ENCODE measurements around the gene LUM.

The LUM gene

DNA sequence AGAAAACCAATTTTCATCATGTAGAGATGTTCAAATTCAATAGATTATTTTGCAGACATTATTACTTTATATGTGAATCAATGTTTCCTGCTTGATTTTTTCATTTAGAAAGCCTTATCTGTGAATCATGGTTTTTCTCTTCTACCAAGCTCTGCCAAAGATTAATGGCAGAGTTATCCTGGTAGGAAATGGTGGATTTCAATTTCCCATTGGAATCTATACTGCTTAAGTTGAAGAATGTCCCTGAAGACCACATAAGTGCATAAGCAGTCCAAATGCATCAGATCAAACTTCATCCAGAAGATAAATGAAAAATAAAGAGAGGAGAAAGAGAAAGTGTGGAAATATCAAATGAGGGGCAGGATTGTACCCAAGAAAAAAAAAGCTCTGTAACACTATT lies 5.0 kb downstream of the LUM start:
- DNase-seq (ENCODE audit: low read depth in 1 of 2, low spot score in 1 of 2): no peak
- in situ Hi-C loops (cut with HindIII; ENCODE audit: low pct_unique_long_range_greater_than_20kb, low sequenced_read_pairs): no loop called here
- no peak for TF ChIP-seq JUND (IDR thresholded peaks at IDR 0.05; ENCODE audit: low read depth)

DNA sequence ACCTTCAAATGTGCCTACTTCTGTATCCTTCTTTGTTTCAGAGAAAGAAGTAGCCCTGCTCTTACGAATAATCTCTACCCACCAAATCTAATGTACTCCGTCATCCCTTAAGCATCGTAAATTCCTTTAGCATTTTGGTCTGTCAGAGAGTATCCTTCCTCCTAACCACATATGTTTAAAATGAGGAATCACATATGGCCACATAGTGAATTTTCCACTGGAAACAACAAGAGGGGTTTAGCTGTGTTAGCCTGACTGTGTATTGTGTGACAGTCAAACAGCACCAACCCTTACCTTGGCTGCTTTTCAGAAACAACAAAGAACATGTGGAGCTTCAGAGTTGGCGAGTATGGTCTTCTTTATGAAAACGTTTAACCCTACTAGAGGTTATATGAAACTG lies 5.5 kb downstream of the LUM start:
- no peak for DNase-seq (ENCODE audit: low read depth in 1 of 2, low spot score in 1 of 2)
- no peak for TF ChIP-seq JUND (IDR thresholded peaks at IDR 0.05; ENCODE audit: low read depth)
- in situ Hi-C loops (cut with HindIII; ENCODE audit: low pct_unique_long_range_greater_than_20kb, low sequenced_read_pairs): no loop called here

DNA sequence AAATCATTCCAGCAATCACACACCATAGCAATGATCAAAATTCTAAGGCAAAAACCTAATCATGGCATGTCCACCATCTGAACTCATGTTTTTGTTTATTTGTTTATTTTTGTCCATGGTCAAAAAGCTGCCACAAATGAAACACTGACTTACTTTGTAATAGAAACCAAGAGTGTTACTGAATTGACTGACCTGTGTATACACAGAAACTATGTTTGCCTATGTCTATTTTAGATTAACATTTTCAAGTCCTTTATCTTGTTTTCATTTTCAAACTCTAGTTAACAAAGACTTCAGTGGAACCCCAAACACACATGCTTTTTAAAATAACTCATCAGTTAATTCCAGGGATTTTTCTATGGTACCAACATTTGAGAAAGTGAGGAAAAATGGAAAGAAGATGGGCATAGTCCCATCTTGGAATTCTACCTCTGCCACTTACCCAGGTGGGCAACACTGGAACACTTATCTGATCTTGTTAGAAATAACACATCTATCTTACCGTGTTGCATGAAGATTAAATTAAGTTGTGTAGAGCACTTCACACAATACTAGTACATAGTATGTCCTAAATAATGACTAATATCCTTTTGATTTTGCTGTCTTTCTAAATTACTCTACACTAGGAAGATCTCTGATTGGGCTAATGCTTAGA lies 6.4 kb downstream of the LUM start:
- no peak for DNase-seq (ENCODE audit: low read depth in 1 of 2, low spot score in 1 of 2)
- in situ Hi-C loops (cut with HindIII; ENCODE audit: low pct_unique_long_range_greater_than_20kb, low sequenced_read_pairs): no loop called here
- no peak for TF ChIP-seq JUND (IDR thresholded peaks at IDR 0.05; ENCODE audit: low read depth)

DNA sequence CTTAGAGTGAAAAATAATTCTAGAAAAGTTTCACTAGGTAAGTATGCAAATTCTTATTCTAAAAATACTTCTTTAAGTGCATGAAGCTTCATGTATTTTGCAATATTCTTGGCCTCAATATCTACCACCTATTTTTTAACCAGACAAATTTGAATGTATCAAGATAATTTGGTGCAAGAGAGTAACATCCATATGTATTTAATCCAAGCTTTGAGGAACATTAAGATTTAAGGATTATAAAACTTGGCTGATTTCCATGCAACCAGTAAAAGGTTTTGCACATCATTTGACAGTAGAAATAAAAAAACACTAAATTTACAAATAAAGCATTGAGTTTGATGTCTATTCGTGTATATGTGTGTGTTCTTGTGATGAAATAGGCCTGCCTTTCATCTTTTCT lies 7.7 kb downstream of the LUM start:
- in situ Hi-C loops (cut with HindIII; ENCODE audit: low pct_unique_long_range_greater_than_20kb, low sequenced_read_pairs): no loop called here
- TF ChIP-seq JUND (IDR thresholded peaks at IDR 0.05; ENCODE audit: low read depth): no peak
- no peak for DNase-seq (ENCODE audit: low read depth in 1 of 2, low spot score in 1 of 2)

DNA sequence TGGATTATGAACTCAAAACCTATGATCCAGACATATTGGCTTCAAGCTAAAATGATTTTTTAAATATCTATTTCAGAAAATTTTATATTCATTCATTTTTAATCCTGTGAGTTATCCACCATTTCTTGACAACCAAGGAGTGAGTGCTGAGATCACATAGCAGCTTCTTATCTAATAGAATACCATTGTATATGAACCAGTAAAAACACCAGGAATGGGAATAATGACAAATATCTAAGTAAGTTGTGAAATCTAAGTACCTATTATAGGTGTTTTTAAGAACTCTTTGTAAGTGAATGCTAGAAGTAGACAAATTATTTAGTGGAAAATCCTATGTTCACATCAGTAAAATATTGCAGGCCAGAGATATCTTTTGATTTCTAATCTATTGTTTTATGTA lies 8.2 kb downstream of the LUM start:
- in situ Hi-C loops (cut with HindIII; ENCODE audit: low pct_unique_long_range_greater_than_20kb, low sequenced_read_pairs): no loop called here
- DNase-seq (ENCODE audit: low read depth in 1 of 2, low spot score in 1 of 2): no peak
- no peak for TF ChIP-seq JUND (IDR thresholded peaks at IDR 0.05; ENCODE audit: low read depth)

DNA sequence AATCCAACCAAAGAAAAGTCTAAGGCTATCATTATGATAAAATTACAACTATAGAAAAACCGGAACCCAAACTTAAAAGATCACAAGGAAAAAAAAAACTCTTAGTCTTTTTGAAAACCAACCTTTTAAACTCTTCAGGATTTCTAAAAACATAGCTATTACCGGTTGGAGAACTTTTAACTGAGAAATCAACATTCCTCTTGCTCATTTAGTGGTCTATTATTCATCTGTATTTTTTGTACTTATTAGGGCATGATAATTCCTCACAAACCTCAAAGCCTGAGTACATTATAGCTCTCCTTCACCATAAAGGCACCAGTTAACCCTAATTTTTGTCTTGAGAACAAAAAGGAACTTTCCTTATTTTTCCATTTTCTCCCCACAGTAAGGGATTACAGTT lies 10.4 kb downstream of the LUM start:
- in situ Hi-C loops (cut with HindIII; ENCODE audit: low pct_unique_long_range_greater_than_20kb, low sequenced_read_pairs): no loop called here
- no peak for DNase-seq (ENCODE audit: low read depth in 1 of 2, low spot score in 1 of 2)
- no peak for TF ChIP-seq JUND (IDR thresholded peaks at IDR 0.05; ENCODE audit: low read depth)

DNA sequence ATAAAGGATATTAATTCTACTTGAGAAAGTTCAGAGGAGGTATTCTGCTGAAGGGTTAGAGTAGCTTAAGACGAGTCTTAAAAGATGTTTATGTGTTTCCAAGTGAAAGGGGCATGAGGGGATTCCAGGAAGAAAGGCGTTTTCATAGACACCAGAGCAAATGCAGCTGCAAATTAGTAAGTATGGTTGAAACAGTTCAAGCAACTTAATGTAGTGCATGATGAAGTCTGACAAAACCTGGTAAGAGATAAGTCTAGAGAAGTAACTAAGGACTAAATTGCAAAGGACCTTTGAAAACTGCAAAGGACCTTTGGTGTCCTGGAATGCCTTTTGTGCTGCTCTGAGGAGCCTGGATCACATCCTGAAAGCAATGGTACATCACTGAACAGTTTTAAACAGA lies 11.5 kb downstream of the LUM start:
- TF ChIP-seq JUND (IDR thresholded peaks at IDR 0.05; ENCODE audit: low read depth): no peak
- in situ Hi-C loops (cut with HindIII; ENCODE audit: low pct_unique_long_range_greater_than_20kb, low sequenced_read_pairs): no loop called here
- DNase-seq (ENCODE audit: low read depth in 1 of 2, low spot score in 1 of 2): no peak

DNA sequence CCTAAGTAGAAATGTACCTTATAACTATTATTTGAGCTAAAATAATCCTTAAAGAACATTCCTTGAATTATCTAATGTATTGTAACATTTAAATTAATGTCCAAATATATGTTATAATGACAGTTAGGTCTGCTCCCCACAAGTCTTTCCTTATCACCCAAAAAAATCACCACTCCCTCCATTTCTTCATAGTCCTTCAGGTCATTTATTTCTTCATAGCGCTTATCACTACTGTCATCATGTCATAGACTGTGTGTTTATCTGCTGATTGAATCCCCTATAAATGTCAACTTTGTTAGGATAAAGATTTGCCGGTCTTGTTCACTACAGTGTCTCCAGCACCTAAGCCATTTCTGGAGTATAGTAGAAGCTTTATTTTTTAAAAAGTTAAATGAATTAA lies 12.0 kb downstream of the LUM start:
- in situ Hi-C loops (cut with HindIII; ENCODE audit: low pct_unique_long_range_greater_than_20kb, low sequenced_read_pairs): no loop called here
- DNase-seq (ENCODE audit: low read depth in 1 of 2, low spot score in 1 of 2): no peak
- TF ChIP-seq JUND (IDR thresholded peaks at IDR 0.05; ENCODE audit: low read depth): no peak

DNA sequence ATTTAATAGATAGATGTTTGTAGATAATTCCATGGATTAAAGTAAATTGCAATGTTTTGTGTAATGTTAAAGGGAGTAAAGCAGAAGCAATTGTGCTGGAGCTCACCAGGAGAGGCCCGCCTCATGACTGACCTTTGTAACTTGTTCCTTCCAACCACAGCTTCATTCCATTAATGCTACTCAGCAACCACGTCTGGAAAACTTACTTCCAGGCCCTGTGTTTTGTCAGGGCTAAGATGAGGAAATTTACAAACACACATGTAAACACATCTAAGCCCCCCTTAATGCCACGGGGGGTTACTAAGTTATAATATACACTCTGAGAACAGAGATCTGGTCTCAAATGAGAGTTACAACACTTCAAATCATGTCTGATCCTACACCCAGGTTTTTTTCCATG lies 12.4 kb downstream of the LUM start:
- no peak for DNase-seq (ENCODE audit: low read depth in 1 of 2, low spot score in 1 of 2)
- no peak for TF ChIP-seq JUND (IDR thresholded peaks at IDR 0.05; ENCODE audit: low read depth)
- in situ Hi-C loops (cut with HindIII; ENCODE audit: low pct_unique_long_range_greater_than_20kb, low sequenced_read_pairs): no loop called here

DNA sequence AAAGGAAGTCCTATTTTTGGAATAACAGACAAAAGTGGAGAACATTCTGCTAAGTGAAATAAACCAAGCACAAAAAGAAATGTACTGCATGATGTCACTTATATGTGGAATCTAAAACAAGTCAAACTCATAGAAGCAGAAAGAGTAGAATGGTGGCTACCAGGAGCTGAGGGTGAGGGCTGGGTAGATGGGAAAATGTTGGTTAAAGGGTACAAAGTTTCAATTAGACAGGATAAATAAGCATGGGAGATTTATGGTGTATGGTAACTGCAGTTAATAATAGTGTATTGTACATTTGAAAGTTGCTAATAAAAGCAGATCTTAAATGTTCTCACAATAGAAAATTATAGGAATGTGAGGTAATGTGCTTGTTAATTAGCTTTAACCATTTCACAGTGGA lies 12.8 kb downstream of the LUM start:
- DNase-seq (ENCODE audit: low read depth in 1 of 2, low spot score in 1 of 2): no peak
- in situ Hi-C loops (cut with HindIII; ENCODE audit: low pct_unique_long_range_greater_than_20kb, low sequenced_read_pairs): no loop called here
- TF ChIP-seq JUND (IDR thresholded peaks at IDR 0.05; ENCODE audit: low read depth): no peak

DNA sequence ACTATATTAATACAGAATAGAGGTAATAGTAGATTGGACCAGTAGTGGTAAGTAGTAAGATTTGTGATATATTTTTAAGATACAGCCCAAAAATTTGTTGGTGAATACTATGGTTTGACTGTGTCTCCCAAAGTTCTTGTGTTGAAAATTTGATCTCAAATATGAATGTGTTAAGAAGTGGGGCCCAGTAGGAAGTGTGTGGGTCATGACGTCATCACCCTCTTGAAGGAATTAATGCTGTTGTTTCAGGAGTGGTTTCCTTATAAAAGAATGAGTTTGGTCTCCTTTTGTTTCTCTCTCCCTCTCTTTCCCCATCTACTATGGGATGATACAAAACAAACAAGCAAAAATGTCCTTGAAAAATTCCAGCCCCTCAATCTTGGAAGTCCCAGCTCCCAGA lies 16.3 kb downstream of the LUM start:
- DNase-seq (ENCODE audit: low read depth in 1 of 2, low spot score in 1 of 2): no peak
- TF ChIP-seq JUND (IDR thresholded peaks at IDR 0.05; ENCODE audit: low read depth): no peak
- in situ Hi-C loops (cut with HindIII; ENCODE audit: low pct_unique_long_range_greater_than_20kb, low sequenced_read_pairs): no loop called here

DNA sequence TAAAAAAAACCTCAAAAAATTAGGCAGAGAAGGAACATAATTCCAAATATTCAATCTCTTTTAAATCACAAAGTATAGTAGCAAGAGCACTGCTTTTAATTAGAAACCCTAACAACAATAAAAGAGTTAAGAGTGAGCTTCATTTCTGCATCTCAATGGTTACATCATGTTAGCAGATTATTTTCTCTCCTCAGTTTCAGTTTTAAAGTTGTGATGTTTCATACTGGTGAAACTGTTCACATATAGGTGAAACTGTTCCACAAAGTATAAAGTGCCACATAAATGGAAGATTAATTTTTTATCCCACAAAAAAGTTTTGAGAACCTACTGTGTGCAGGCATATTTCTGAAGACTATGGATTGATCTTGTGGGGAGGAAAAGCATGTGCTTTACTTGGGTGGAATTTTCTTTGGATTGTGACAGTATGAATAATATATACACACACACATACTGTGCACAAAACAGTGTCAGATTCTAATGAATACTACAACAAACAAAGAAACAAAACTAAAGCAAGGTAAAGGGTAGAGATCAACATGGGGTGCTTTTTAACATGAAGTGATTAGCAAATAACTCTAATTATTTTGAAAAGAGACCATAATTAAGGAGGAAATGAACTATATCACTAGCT lies 17.1 kb downstream of the LUM start:
- no peak for TF ChIP-seq JUND (IDR thresholded peaks at IDR 0.05; ENCODE audit: low read depth)
- DNase-seq (ENCODE audit: low read depth in 1 of 2, low spot score in 1 of 2): no peak
- in situ Hi-C loops (cut with HindIII; ENCODE audit: low pct_unique_long_range_greater_than_20kb, low sequenced_read_pairs): no loop called here

DNA sequence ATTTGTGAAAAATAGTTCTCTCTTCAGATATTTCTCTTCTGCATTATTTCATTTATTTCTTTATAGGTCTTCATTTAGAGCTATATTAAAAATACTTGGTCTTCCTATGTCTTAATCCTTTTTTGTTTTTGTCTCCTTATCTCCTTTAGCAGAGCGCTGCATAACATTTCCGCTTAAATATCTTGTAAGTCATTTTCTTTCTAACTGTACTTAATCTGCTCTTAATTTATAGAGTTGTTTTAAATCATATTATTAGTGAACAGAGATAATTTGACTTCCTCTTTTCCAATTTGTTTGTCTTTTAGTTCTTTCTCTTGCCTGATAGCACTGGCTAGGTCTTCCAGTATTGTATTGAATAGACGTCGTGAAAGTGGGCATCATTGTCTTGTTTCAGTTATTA lies 18.0 kb downstream of the LUM start:
- in situ Hi-C loops (cut with HindIII; ENCODE audit: low pct_unique_long_range_greater_than_20kb, low sequenced_read_pairs): no loop called here
- no peak for TF ChIP-seq JUND (IDR thresholded peaks at IDR 0.05; ENCODE audit: low read depth)
- no peak for DNase-seq (ENCODE audit: low read depth in 1 of 2, low spot score in 1 of 2)
